WI38 (cell line): Measurements from ENCODE around the gene LRRFIP2.

Source experiments
- H3K4me3 ChIP-seq: 2 replicates; pipeline ENCODE4 v1.5.1; 2011; ENCODE audit warnings: low read depth, mild to moderate bottlenecking, control low read depth, low read length
- TF ChIP-seq, protein P1 (sequence below): IDR thresholded peaks from 2 replicates; pipeline ENCODE4 v1.5.1; 2012; ENCODE audit warnings: low read depth, mild to moderate bottlenecking, control low read depth, low read length

Gene LRRFIP2

DNA sequence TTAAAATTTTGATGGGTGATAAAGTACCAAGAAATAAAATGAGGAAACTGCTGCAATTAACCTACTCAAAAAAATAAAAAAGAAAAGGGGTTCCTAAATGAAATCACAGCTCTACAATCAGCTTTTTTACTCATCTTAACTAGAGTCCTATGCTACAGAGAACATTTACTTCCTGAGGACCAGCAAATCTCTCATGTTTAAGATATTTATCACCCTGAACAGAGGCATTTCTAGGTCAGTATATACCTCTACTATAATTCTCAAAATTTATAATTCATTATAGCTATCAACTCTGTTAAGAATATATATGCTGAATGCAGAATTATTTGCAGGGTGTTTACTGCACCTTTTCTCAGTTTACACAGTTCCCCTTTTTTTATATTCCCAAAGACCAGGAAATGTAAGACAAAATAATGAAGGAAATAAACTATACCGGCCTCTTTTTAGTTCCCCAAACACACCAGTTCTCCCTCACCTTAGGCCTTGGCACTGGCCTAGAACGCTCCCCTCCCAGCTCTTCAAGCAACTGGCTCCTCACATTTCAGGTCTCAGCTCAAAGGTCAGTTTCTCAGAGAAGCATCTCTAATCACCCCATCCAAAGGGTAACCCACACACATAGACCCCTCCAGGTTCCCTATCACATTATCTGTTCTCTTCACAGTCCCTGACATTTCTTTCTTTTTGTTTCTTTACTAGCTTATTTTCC is 71.1 kb downstream of the LRRFIP2 start:
- no peak overlapping the region for H3K4me3 ChIP-seq
- TF ChIP-seq, protein P1, sequence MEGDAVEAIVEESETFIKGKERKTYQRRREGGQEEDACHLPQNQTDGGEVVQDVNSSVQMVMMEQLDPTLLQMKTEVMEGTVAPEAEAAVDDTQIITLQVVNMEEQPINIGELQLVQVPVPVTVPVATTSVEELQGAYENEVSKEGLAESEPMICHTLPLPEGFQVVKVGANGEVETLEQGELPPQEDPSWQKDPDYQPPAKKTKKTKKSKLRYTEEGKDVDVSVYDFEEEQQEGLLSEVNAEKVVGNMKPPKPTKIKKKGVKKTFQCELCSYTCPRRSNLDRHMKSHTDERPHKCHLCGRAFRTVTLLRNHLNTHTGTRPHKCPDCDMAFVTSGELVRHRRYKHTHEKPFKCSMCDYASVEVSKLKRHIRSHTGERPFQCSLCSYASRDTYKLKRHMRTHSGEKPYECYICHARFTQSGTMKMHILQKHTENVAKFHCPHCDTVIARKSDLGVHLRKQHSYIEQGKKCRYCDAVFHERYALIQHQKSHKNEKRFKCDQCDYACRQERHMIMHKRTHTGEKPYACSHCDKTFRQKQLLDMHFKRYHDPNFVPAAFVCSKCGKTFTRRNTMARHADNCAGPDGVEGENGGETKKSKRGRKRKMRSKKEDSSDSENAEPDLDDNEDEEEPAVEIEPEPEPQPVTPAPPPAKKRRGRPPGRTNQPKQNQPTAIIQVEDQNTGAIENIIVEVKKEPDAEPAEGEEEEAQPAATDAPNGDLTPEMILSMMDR: no peak

DNA sequence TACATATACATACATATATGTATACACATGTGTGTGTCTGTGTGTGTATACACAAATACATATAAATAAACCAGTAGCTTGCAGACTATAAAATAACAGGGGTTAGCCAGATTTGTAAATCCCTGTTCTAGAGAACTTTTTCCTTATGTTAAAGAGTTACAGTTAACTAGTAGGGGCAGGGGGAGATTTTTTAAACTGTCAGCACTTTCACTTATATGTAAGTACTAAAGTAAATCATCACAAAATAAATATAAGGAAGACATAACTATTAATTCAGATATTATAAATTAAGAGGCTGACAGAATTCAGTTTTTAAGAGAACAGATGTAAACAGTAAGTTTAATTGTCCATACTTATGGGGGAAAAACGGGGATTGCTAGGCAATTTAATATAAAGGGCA is 74.0 kb downstream of the LRRFIP2 start:
- no peak overlapping the region for H3K4me3 ChIP-seq
- TF ChIP-seq, protein P1: no peak

GRCh38 chr3:37099469-37099868 is 74.9 kb downstream of the LRRFIP2 start:
- TF ChIP-seq, protein P1: no peak
- H3K4me3 ChIP-seq: no peak overlapping the region

- TF ChIP-seq, protein P1: no peak
- no peak overlapping the region for H3K4me3 ChIP-seq
Measured at GRCh38 chr3:37098884-37099283, 75.5 kb downstream of the LRRFIP2 start.

DNA sequence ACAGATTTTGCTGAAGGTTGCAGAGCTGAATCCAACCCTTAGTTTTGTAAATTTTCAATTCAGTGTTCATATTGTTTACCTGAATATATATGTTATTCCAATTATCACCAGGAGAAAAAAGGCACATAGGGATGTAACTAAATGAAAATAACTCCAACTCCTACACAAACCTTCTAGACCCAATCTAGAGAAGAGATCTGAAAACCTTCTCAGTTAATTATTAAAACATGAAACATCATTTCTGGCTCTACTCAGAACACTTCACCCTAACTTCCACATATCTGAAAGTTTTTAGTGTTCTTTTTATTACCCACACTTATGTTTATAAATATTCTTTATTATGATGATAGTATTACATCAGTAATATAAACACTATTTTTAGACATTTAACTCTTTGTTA is 76.6 kb downstream of the LRRFIP2 start:
- TF ChIP-seq, protein P1: no peak

DNA sequence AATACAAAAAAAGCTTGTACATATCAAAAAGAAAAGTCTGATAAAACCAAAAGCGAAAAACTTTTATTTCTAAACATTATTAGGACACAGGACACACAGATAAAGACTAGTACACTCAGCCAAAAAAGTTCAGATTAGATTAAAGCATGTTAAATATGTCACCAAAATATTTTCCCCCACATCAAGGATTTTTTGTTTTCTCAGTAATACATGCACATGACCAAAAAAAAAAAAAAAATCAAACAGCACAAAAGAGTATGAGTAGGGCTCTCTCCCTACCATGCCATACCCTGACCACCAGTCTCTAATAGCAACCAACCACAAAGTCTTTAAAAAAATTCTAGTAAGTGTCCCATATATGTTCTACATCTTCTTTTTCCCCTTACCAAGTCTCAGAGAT is 77.4 kb downstream of the LRRFIP2 start:
- no peak overlapping the region for H3K4me3 ChIP-seq
- TF ChIP-seq, protein P1: no peak

More for the DNA sequence above, 76.6 kb downstream of the LRRFIP2 start:
- H3K4me3 ChIP-seq: no peak overlapping the region

DNA sequence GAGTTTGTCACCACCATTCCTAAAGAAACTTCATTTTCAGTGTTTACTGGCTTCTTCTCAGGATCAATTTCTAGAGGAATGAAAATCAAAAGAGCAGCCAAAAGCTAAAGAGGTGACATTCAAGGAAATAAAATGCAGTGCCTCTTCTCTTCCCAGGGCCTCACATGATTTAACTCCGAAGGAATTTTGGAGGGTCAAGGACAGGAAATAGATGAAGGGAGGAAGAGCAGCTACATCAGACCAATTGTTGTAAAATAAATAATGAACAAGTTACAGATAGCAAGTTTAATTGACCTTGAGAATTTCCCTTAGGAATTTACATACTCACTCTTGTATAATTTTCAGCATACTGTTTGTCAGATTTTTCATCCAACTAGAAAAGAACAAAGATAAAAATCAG is 78.1 kb downstream of the LRRFIP2 start:
- TF ChIP-seq, protein P1: no peak
- no peak overlapping the region for H3K4me3 ChIP-seq
